GM21529 (cell line): ENCODE results near the gene SIGLEC10.

Source experiments
- ATAC-seq: cut with Tn5 transposase; IDR thresholded peaks from one replicate; pipeline ENCODE4 v1.9.1; 2021; ENCODE audit not compliant: unreplicated experiment

SIGLEC10 gene

GRCh38 chr19:51396175-51396574 lies 21.3 kb downstream of the SIGLEC10 start:
- no peak for ATAC-seq

- peak; percentile 81 for ATAC-seq
Measured at GRCh38 chr19:51394050-51394836, 23.2 kb downstream of the SIGLEC10 start.

- no peak for ATAC-seq
Measured at GRCh38 chr19:51392701-51393100, 24.7 kb downstream of the SIGLEC10 start.

GRCh38 chr19:51391073-51391611 lies 26.3 kb downstream of the SIGLEC10 start:
- no peak for ATAC-seq

GRCh38 chr19:51389143-51389542 lies 28.3 kb downstream of the SIGLEC10 start:
- no peak for ATAC-seq

- ATAC-seq = no peak
Measured at GRCh38 chr19:51387924-51388389, 29.5 kb downstream of the SIGLEC10 start, which contains the start of gene LIM2. Gene LIM2, minus strand, starts transcription at chr19:51387974. Its CDS starts 531 bp downstream, at chr19:51387443.

- ATAC-seq = no peak
Measured at GRCh38 chr19:51386882-51387520, 30.4 kb downstream of the SIGLEC10 start.

GRCh38 chr19:51382004-51382403 lies 35.4 kb downstream of the SIGLEC10 start:
- ATAC-seq = no peak

GRCh38 chr19:51380379-51380778 lies 37.1 kb downstream of the SIGLEC10 start:
- ATAC-seq = no peak

GRCh38 chr19:51377422-51377821 lies 40.0 kb downstream of the SIGLEC10 start:
- ATAC-seq = no peak

GRCh38 chr19:51375504-51376221 lies 41.8 kb downstream of the SIGLEC10 start:
- ATAC-seq = no peak

- ATAC-seq = no peak
Measured at GRCh38 chr19:51372649-51373504, 44.6 kb downstream of the SIGLEC10 start, which contains the start of gene NKG7. Gene NKG7, minus strand, starts transcription at chr19:51372654. Its CDS starts 119 bp downstream, at chr19:51372535.

- no peak for ATAC-seq
Measured at GRCh38 chr19:51372021-51372648, 45.3 kb downstream of the SIGLEC10 start.

GRCh38 chr19:51371186-51371690 lies 46.2 kb downstream of the SIGLEC10 start:
- ATAC-seq = no peak

- no peak for ATAC-seq
Measured at GRCh38 chr19:51370230-51370629, 47.2 kb downstream of the SIGLEC10 start.

GRCh38 chr19:51368366-51369282 lies 48.8 kb downstream of the SIGLEC10 start, which contains the start of gene CLDND2:
Gene CLDND2, minus strand, starts transcription at chr19:51369003. Its CDS starts 426 bp downstream, at chr19:51368577.
- ATAC-seq = no peak

GRCh38 chr19:51367565-51368365 lies 49.7 kb downstream of the SIGLEC10 start:
- peak; percentile 77 for ATAC-seq

GRCh38 chr19:51367255-51367564 lies 50.2 kb downstream of the SIGLEC10 start:
- ATAC-seq = no peak
